Bronchial epithelial cell (primary cell): ENCODE data around the gene MGAT4C. TPM values are rescaled to one million over a fixed set of nuclear protein-coding genes. Genes with fewer than 3 reads are reported as not detected.
"Not testable (repeated sequence)": the region's sequence is repeated elsewhere in the genome, so short reads cannot be mapped to it uniquely, and the experiment has no call there.

Experiments used
- DNase-seq: peaks from one replicate; pipeline ENCODE4 v3.0.0-alpha.2; 2010; ENCODE audit warnings: low read depth
- FAIRE-seq: peaks from 2 replicates; lab custom pipeline; 2011; peaks lifted over from hg19 to GRCh38; lab: Jason Lieb, UNC
- H3K27me3 ChIP-seq: 2 replicates; pipeline ENCODE4 v1.5.1; 2011; ENCODE audit warnings: low read length; ENCODE audit not compliant: control insufficient read depth, insufficient read depth
- H3K36me3 ChIP-seq: 2 replicates; pipeline ENCODE4 v1.5.1; 2011; ENCODE audit warnings: low read length; ENCODE audit not compliant: control insufficient read depth, insufficient read depth
- H3K4me3 ChIP-seq: 2 replicates; pipeline ENCODE4 v1.5.1; 2011; ENCODE audit warnings: mild to moderate bottlenecking, low read depth, low read length, control low read depth
- CTCF ChIP-seq: IDR thresholded peaks from 2 replicates; pipeline ENCODE4 v1.5.1; 2011; ENCODE audit warnings: mild to moderate bottlenecking, moderate library complexity, low read length, control low read depth, inconsistent platforms; ENCODE audit not compliant: insufficient read depth, severe bottlenecking
- total RNA-seq: library from RNA; depleted of rRNA; stranded (reverse); fragments of >200 nt; gene quantifications from 2 replicates; pipeline ENCODE4 v1.2.1, GENCODE V29; 2014

Gene MGAT4C
- total RNA-seq, 1 donor from 2014 or later = 0.26 TPM

GRCh38 chr12:86081843-86082242, 174.3 kb downstream of the MGAT4C start:
- Histone ChIP-seq H3K27me3 (no peaks in the 10 kb centered on the region), H3K4me3 (no peak overlapping the region), H3K36me3 (no peaks in the 10 kb centered on the region)
- no peak for TF ChIP-seq CTCF
- FAIRE-seq = no peak
- no peak for DNase-seq

GRCh38 chr12:86059052-86059451, 197.1 kb downstream of the MGAT4C start:
- not testable (repeated sequence) for FAIRE-seq

GRCh38 chr12:86057092-86057845, 198.9 kb downstream of the MGAT4C start:
- Histone ChIP-seq H3K4me3 (no peak overlapping the region), H3K36me3 (no peaks in the 10 kb centered on the region), H3K27me3 (no peaks in the 10 kb centered on the region)
- DNase-seq (no peak), FAIRE-seq (no peak)
- no peak for TF ChIP-seq CTCF

More at GRCh38 chr12:86059052-86059451, 197.1 kb downstream of the MGAT4C start:
- not testable (repeated sequence) for DNase-seq, H3K36me3 ChIP-seq, H3K4me3 ChIP-seq, H3K27me3 ChIP-seq

GRCh38 chr12:86052921-86053320, 203.3 kb downstream of the MGAT4C start:
- H3K27me3 ChIP-seq = no peaks in the 10 kb centered on the region
- FAIRE-seq (no peak), DNase-seq (no peak)
- no peak for TF ChIP-seq CTCF
- H3K4me3 ChIP-seq = no peak overlapping the region
- H3K36me3 ChIP-seq = no peaks in the 10 kb centered on the region

GRCh38 chr12:86050010-86050409, 206.2 kb downstream of the MGAT4C start:
- DNase-seq (no peak), FAIRE-seq (no peak)
- Histone ChIP-seq H3K27me3 (no peaks in the 10 kb centered on the region), H3K36me3 (no peaks in the 10 kb centered on the region), H3K4me3 (no peak overlapping the region)
- TF ChIP-seq CTCF = no peak

GRCh38 chr12:86044396-86044795, 211.8 kb downstream of the MGAT4C start:
- FAIRE-seq = no peak
- Histone ChIP-seq H3K27me3 (no peaks in the 10 kb centered on the region), H3K4me3 (no peak overlapping the region), H3K36me3 (no peaks in the 10 kb centered on the region)
- no peak for DNase-seq
- TF ChIP-seq CTCF = no peak
